Anterior cingulate cortex (tissue), 58 donors: ENCODE data around the gene KCNK7.
"Not testable (repeated sequence)": the region's sequence is repeated elsewhere in the genome, so short reads cannot be mapped to it uniquely, and the experiment has no call there.

Experiments used
- DNase-seq, 58 donors: peaks; one replicate each; lab custom pipeline; 2025; lab: John Stamatoyannopoulos, UW

The KCNK7 gene

DNA sequence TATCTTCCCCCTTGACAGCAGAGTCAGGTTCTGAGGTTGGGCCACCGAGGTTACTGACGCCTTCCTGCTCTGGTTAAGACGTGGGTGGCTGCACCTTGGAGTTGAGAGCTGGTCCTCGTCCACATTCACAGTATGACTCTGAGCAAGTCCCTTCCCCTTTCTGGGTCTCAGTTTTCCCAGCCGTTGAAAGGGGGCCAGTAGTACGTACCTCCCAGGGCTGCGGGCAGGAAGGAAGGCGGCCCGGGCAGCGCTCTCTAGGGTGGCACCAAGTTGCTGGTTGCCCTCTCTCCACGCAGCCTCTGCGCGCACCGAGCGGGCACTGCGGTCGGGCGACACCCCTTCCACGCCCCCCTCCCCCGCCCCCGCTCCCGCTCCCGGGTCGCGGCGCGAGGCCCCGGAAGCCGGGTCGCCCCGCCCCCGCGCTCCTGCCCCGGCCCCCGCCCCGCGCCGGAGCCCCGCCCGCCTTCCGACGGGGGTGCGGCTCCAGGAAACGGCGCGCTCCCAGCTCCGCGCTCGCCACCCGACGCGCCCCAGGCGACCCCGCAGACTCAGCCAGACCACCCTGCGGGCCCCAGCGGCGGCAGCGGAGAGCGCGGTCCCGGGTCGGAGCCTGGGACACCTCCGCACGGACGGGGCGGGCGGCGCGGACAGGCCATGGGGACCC, 19.9 kb downstream of the KCNK7 start, which contains the start of gene EHBP1L1:
EHBP1L1 (plus strand) TSS at position 486 of the 664 bp plus-strand sequence. CDS start 250 bp downstream, outside the sequence.
- peak in 1 of 58 donors; percentile 24 for DNase-seq

DNA sequence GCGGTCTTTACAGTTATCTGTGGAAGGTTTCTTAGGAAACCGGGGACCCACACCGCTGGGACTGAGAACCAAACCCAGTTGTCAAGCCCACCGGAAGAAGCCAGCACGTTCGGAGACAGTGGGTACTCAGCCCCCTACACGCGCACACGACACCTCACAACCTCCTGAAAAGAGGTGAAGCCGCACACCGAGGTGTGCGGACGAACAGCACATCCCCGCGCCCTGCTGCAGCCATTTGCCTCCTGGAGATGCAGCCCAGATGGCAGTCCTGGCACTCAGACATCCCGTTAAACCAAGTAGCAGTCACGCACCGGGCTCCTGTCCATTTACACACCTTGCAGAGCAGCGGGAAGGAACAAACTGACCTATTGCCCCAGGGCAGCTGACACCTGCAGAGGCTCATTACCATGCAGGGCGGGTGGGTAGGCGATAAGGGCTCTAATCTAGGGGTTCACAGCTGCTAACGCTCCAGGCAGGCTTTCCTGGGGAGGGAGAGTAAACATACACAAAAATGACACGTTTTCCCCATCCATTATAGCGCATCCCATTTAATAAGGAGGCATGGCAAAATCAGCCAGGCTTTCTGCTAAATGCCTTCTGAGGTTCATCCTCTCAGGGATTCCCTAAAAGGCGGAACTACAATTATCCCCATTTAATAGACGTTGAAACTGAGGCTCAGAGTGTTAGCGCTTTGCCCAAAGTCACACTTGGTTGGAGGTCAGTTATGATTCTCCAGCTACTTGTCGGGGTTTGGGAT, 20.6 kb downstream of the KCNK7 start:
- peak in 1 of 58 donors; percentile 37 for DNase-seq

DNA sequence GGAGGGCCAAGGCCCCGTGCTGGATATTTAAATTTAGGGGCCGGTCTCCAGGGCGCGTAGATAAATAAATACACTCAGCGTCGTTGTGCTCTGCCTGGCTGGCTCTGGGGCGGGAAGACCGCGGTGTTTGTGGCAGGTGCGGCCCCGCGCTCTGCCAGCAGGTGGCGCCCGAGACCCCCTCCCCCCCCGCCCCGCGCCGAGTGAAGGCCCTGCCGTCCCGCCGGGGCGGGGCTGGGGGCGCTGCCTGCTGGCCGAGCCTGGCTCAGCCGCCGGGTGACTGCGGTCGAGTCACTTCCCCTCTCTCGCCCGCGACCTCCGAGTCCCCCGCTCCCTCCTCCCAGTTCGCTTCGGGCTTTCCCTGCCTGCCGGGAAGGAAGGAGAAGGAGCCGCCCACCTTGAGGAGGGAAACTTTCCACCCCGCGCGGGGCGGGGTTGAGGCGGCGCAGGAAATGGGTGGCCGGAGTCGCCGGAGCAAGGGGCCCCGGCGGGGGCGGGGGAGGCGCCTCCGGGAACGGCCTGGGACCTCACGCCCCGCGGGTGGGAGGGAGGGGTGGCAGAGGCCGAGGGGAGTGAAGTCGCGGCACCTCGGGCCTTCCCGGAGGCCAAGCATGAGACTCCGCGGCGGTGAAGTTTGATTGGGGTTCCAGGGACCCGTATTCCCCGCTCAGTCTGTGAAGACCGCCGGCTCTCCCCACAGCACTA, 21.3 kb downstream of the KCNK7 start:
- peak in 57 of 58 donors; percentile 19 to 87 (median 68) for DNase-seq

DNA sequence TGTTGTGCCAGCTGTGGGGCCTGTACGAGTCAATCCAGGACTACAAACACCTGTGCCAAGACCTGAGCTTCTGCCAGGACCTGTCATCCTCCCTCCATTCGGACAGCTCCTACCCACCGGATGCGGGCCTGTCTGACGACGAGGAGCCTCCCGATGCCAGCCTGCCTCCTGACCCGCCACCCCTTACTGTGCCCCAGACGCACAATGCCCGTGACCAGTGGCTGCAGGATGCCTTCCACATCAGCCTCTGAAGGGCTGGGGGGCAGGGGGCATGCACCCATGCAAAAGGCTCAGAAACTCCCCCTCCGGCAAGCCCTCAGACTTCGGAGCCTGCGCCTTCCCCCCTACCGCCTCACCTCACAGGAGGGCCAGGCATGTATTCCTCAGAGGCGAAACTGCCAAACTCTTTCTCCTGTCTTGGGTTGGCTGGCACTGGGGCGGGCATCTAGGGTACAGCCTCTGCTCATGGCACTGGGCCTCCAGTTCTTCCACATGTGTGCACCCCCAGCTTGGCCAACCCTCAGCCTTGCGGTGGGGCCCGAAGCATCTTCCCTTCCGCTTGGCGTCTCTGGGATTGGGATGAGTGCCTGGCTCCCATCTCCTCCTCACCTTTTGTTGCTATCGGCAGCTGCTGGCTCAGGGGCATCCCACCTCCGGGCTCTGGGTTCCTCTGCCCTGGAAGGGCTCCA, 22.1 kb downstream of the KCNK7 start:
- DNase-seq: peak in 3 of 58 donors; percentile 44 to 51 (median 46)

DNA sequence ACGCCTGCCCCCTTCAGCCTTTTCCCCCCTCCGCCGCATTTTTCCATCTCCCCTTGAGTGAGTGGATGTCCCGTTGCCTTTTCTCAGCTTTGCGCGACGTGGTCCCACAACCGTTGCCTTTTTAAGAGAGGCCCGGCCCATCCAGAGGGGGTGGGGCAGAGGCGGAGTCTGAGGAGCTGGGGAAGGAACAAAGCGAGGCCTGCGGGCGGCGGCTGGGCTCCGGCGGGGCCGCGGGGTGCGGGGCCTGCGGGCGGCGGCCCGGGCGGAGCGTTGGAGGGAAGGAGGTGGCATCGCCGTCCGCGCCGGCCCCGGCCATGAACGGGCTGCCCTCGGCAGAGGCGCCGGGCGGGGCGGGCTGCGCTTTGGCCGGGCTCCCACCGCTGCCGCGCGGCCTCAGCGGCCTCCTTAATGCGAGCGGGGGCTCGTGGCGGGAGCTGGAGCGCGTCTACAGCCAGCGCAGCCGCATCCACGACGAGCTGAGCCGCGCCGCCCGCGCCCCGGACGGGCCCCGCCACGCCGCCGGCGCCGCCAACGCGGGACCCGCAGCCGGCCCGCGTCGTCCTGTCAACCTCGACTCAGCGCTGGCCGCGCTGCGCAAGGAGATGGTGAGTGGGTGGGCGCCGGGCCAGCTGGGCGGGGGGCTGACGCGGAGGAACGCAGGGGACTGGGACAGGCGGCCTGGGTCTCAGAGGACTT, 23.1 kb downstream of the KCNK7 start, which contains the start of gene FAM89B:
FAM89B (plus strand) TSS at position 183 of the 696 bp plus-strand sequence; CDS start at position 315, 132 bp downstream.
- peak; percentile 17 to 94 (median 80) for DNase-seq

DNA sequence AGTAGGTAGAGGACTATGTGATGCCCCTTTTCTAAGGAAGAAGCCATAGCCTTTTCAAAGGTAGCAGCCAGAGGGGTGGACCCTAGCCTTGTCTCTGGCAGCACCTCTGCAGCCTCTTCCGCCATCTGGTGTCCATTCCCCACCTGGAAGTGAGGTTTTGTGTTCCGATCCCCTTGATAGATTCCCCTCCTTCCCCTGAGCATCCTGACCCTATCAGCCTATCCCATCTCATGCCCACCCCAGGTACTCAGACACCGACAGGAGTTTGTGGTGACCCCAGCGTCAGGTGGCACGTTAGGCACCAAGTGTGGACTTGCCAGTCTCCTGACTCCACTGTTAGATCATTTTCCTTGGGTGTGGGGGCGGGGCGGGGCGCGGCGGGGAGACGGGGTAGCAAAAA, 23.7 kb downstream of the KCNK7 start:
- DNase-seq: no peak

DNA sequence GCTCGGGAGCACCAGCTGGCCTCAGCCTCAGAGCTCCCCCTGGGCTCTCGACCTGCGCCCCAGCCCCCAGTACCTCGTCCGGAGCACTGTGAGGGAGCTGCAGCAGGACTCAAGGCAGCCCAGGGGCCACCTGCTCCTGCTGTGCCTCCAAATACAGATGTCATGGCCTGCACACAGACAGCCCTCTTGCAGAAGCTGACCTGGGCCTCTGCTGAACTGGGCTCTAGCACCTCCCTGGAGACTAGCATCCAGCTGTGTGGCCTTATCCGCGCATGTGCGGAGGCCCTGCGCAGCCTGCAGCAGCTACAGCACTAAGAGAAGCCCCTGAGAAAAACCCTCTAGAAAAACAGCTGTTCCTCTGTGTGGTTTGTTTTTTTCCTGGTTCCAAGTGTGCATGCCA, 24.2 kb downstream of the KCNK7 start:
- no peak for DNase-seq

DNA sequence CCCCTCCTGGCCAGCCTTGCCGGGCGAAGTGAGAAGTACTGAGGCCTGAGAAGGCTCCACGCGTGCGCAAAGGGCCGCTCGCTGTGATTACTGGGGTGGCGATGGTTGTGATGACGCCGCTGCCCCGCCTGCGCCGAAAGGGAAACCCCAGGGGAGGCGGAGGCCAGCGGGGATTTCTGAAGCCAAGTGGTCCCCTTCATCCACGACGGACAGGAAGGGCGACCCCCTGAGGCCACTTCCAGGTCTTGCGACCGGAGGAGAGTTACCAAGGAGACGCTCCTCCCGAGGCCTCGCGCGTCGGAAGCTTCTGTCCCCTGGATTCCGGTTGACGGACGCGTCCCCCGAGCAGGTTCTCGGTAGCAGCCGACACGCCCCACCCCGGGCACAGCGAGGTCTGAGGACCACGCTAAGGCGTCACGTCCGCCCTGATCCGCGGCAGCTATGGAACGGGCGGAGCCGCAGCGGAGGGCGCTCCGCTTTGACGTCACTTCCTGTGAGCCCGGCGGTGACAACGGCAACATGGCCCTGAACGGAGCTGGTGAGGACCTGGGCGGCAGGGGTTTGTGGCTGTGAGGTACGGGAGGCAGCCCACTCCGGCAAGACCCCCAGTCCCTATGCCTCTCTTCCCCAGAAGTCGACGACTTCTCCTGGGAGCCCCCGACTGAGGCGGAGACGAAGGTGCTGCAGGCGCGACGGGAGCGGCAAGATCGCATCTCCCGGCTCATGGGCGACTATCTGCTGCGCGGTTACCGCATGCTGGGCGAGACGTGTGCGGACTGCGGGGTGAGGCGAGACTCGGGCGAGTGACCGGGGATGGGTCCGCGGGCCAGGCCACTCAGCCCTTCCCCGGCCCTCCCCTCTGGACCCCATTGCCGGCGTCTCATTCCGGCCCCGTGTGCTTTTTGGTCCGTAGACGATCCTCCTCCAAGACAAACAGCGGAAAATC, 25.4 kb downstream of the KCNK7 start, which contains the start of gene ZNRD2:
ZNRD2 (plus strand) TSS at position 505 of the 946 bp plus-strand sequence; CDS start at position 520, 15 bp downstream.
- peak; percentile 95 to 100 (median 99) for DNase-seq

DNA sequence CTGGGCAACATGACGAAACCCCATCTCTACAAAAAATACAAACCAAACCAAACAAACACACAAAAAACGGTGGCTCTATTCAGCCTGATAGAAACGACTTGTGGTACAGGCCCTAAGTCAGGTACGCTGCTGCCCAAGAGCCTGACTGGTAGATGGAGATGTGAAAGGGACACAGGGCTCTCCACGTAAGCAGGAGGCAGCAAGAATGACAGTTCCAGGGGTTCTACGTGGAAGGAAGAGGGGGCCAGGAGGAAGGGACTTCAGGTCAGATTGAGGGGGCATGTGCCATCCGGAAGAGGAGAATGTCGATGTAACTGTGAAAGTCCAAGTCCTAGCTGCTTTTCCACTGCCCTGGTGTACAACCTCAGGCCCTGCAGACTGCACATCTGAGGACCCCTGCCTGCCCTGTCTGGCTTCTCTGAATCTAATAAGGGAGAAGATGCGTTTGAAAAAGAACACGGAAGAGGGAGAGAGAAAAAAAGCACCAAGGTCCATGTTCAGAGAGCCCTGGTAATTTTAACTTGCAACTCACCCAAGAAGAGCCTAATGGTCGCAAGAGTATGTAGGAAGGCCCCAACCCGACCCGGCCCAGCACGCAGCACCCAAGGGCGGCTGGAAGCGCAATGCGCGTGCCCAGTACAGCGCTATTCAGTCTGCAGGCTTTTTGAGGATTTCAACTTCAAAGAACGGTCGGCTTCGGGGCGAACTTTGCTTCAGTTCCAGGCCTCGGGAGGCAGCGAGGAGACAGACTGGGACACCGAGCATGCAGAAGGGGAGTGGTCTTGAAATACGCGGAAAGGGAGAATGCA, 26.2 kb downstream of the KCNK7 start:
- peak in 6 of 58 donors; percentile 66 to 82 (median 76) for DNase-seq

DNA sequence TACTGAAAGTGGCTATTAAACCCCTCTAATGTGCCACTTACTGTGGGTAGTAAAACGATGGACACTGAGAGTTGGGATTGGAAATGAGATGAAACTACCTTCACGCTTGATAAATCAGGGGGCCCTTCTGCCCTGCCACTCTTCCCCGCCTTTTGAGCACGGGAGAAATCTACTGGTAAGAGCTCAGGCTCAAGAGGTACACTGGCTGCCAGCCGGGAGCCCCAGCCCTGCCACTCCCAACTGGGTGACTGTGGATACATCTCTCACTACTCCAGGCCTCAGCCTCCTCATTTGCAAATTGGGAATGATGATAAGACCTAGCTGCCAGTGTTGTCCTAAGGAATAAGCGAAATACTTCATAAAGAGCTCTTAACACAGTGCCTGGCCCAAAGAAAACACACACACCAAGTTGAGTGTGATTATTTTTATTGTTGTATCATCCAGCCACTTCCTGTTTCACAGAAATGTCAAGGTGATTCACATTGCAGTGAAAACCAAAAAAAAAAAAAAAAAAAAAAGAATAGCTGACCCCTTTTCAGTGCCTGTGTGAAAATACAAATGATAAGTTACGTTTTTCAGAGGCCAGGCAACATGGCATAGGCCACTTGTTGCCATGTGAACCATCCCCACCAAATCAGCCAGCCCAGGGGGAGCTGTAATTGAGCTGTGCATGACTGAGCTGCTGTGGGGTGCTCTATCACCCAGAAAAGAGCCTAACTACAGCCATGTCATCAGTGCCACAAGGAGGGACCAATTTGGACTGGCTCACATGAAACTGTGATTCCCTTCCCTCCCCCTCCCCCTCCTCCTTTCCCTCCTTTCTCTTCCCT, 29.8 kb downstream of the KCNK7 start:
- no peak for DNase-seq

DNA sequence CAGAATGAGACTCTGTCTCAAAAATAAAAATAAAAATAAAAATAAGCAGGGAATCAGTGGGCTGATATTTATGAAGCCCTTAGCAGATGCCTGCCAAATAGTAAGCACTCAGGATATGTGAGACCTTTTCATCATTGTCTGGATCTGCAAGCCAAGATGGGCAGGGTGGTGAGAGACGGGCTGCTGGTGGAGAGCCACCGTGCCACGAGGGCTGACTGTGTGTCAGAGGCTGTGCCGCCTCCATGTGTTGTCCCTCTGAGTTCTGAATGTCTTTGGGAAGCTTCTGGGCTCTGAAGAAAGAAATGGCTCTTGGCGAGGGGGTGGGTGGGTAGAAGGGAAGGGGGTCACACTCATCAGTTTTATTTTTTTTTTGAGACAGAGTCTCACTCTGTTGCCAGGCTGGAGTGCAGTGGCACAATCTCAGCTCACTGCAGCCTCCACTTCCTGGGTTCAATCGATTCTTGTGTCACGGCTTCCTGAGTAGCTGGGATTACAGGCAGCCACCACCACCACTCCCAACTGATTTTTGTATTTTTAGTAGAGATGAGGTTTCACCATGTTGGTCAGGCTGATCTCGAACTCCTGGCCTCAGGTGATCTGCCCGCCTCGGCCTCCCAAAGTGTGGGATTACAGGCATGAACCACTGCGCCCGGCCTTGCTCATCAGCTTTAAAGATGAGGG, 30.6 kb downstream of the KCNK7 start:
- not testable (repeated sequence) for DNase-seq

DNA sequence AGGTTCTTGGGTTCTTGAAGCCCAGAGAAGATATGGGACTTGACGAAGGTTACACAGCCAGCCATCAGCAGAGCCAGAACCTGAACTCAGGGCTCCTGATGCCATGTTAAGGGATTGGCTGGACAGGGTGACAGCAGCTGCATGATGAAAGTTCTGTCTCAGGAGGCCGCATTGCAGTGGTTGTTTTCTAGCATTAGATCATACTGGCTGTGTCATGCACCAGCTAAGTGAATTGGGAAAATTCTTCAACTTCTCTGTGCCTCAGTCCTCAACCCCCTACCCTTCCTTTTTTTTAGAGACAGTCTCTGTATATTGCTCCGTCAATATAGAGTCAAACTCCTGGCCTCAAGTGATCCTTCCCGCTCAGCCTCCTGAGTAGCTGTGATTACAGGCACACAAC, 32.0 kb downstream of the KCNK7 start:
- DNase-seq: no peak

DNA sequence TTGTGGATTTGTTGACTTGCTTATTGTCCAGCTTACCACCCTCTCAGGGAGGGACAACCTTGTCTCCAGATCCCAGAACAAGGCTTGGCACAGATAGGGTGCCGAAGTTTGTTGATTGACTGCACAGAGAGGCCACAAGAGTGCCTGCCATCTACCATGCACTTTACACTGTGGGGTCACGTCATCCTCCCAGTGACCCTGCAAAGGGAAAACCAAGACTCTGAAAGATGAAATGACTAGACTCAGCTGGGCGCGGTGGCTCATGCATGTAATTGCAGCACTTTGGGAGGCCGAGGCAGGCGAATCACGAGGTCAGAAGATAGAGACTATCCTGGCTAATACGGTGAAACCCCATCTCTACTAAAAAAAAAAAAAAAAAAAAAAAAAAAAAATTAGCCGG, 32.8 kb downstream of the KCNK7 start:
- no peak for DNase-seq

DNA sequence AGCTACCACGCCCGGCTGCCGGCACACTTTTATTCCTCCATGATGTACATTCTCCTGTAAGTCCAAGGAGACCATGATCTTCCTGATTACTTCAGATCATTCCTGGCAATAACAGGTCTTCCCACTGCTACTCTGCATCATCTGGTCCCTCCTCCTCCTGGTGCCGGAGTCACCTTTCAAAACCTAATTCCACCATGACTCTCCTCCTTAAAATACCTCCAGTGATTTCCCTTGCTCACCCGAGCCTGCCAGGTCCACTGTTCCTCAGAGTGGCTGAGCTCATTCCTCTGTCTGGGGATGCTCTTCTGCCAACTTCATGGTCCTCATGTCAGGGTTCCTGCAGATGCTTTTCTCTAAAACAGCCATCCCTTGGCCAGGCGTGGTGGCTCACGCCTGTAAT, 33.6 kb downstream of the KCNK7 start:
- no peak for DNase-seq

DNA sequence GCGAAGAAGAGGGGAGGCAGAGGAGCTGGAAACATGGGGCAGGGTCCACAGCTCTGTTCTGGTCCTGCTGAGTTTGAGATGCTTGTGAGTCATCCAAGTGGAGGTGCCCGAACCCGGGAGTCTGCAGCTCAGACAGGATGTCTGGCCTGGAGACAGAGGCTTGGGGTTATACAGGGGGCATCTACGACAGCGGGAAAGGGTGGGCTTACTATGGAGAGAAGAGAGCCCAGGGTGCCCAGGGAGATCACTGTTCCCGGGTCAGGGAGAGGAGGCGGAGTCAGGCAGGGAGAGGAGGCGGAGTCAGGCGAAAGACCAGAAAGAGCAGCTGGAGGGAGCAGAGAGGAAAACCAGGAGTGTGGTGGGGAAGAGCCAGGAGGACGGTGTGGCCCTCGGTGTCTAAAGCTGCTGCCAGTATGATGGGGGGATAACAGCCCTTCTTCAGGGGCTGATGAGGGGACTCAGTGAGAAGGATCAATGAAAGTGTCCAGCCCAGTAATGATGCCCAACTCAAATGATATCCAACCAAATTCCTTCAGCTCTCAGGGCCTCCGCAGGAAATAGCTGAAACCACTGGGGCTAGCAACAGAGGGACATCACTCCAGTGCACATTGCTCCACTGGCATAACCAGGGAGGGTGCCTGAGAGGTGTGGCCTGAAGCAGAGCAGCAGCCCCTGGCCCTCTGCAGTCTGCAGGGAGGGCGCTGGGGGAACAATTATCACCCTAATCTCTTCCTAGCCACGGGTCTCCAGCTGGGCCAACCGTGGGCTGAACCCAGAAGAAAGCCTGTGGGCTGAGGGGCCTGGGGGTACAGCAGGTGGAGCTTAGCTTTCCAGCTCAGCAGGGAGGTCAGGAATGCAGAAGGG, 34.8 kb downstream of the KCNK7 start:
- DNase-seq: peak in 23 of 58 donors; percentile 15 to 65 (median 29)
